Astrocyte (in vitro differentiated cells and primary cell): ENCODE results near the gene MYH7B. TPM values are rescaled to one million over a fixed set of nuclear protein-coding genes. Genes with fewer than 3 reads are reported as not detected.

Experiments
- DNase-seq: peaks from one replicate; pipeline ENCODE4 v3.0.0-alpha.2; 2010; ENCODE audit warnings: low read depth
- FAIRE-seq: peaks from 2 replicates; lab custom pipeline; 2011; peaks lifted over from hg19 to GRCh38; lab: Jason Lieb, UNC
- H2AFZ ChIP-seq: 2 replicates; pipeline ENCODE4 v1.6.0; 2012; ENCODE audit warnings: low read depth, low read length, inconsistent platforms
- H3K27ac ChIP-seq: 2 replicates; pipeline ENCODE4 v1.5.1; 2011; ENCODE audit warnings: low read depth, low read length, inconsistent platforms
- H3K27me3 ChIP-seq: 2 replicates; pipeline ENCODE4 v1.6.0; 2011; ENCODE audit warnings: low read length, inconsistent platforms; ENCODE audit not compliant: insufficient read depth
- H3K36me3 ChIP-seq: 2 replicates; pipeline ENCODE4 v1.5.1; 2011; ENCODE audit warnings: low read length, inconsistent platforms; ENCODE audit not compliant: insufficient read depth
- H3K4me1 ChIP-seq: 2 replicates; pipeline ENCODE4 v1.5.1; 2011; ENCODE audit warnings: low read length, inconsistent platforms; ENCODE audit not compliant: insufficient read depth
- H3K4me2 ChIP-seq: 2 replicates; pipeline ENCODE4 v1.6.0; 2012; ENCODE audit warnings: low read length, inconsistent platforms
- H3K4me3 ChIP-seq: 2 replicates; pipeline ENCODE4 v1.5.1; 2011; ENCODE audit warnings: low read depth, mild to moderate bottlenecking, low read length, inconsistent platforms; ENCODE audit not compliant: insufficient read depth
- H3K79me2 ChIP-seq: 2 replicates; pipeline ENCODE4 v1.6.0; 2012; ENCODE audit warnings: mild to moderate bottlenecking, low read length, inconsistent platforms; ENCODE audit not compliant: insufficient read depth
- H3K9ac ChIP-seq: 2 replicates; pipeline ENCODE4 v1.6.0; 2012; ENCODE audit warnings: mild to moderate bottlenecking, low read length, inconsistent platforms
- H3K9me3 ChIP-seq: 2 replicates; pipeline ENCODE4 v1.5.1; 2012; ENCODE audit warnings: low read depth, mild to moderate bottlenecking, low read length, inconsistent platforms; ENCODE audit not compliant: insufficient read depth
- H4K20me1 ChIP-seq: 2 replicates; pipeline ENCODE4 v1.6.0; 2012; ENCODE audit warnings: low read length, inconsistent platforms; ENCODE audit not compliant: insufficient read depth
- H3K27ac Mint-ChIP-seq: one replicate; pipeline ENCODE4 v1.8.0; 2021; ENCODE audit warnings: mild to moderate bottlenecking, mixed read lengths; ENCODE audit not compliant: unreplicated experiment
- H3K27me3 Mint-ChIP-seq: one replicate; pipeline ENCODE4 v1.8.0; 2021; ENCODE audit warnings: low read depth, mixed read lengths; ENCODE audit not compliant: unreplicated experiment
- H3K36me3 Mint-ChIP-seq: one replicate; pipeline ENCODE4 v1.8.0; 2021; ENCODE audit warnings: low read depth, mixed read lengths; ENCODE audit not compliant: unreplicated experiment
- H3K4me1 Mint-ChIP-seq: one replicate; pipeline ENCODE4 v1.8.0; 2021; ENCODE audit warnings: low read depth, mixed read lengths; ENCODE audit not compliant: unreplicated experiment
- H3K4me3 Mint-ChIP-seq: one replicate; pipeline ENCODE4 v1.8.0; 2021; ENCODE audit warnings: mild to moderate bottlenecking, moderate library complexity, mixed read lengths; ENCODE audit not compliant: unreplicated experiment
- H3K9me3 Mint-ChIP-seq: one replicate; pipeline ENCODE4 v1.8.0; 2021; ENCODE audit warnings: mild to moderate bottlenecking, mixed read lengths; ENCODE audit not compliant: unreplicated experiment
- CTCF ChIP-seq: IDR thresholded peaks from 2 replicates; pipeline ENCODE4 v1.5.1; 2011; ENCODE audit warnings: low read depth, mild to moderate bottlenecking, inconsistent platforms, low read length, moderate library complexity; ENCODE audit not compliant: insufficient read depth
- EZH2 ChIP-seq: IDR thresholded peaks from 2 replicates; pipeline ENCODE4 v1.6.1; 2012; ENCODE audit warnings: mild to moderate bottlenecking, low read length, inconsistent platforms; ENCODE audit not compliant: insufficient read depth
- total RNA-seq: library from RNA; stranded (reverse); gene quantifications from 2 replicates; pipeline ENCODE4 v1.2.1, GENCODE V29; 2021

MYH7B gene
- total RNA-seq, 1 donor from 2014 or later, result 0.11 TPM

- Histone ChIP-seq H3K4me3 (no peak overlapping the region), H3K36me3 (peaks cover 22% of the 10 kb centered on the region), H3K79me2 (peaks cover 3% of the 10 kb centered on the region), H4K20me1 (no peaks in the 10 kb centered on the region), H2AFZ (no peak overlapping the region), H3K9me3 (no peaks in the 10 kb centered on the region), H3K4me2 (no peak overlapping the region), H3K4me1 (peaks cover 15% of the 10 kb centered on the region), H3K27ac (peak overlapping the region; percentile 2), H3K9ac (no peak overlapping the region), H3K27me3 (no peaks in the 10 kb centered on the region)
- no peak overlapping the region for H3K4me3 Mint-ChIP-seq
- peaks cover 24% of the 10 kb centered on the region for H3K4me1 Mint-ChIP-seq
- TF ChIP-seq EZH2 (no peak), CTCF (no peak)
- DNase-seq (no peak), FAIRE-seq (no peak)
- H3K9me3 Mint-ChIP-seq, result no peaks in the 10 kb centered on the region
- peaks cover 4% of the 10 kb centered on the region for H3K36me3 Mint-ChIP-seq
- no peaks in the 10 kb centered on the region for H3K27me3 Mint-ChIP-seq
- peak overlapping the region; percentile 43 for H3K27ac Mint-ChIP-seq
Observed at GRCh38 chr20:34949120-34949519, 6.5 kb upstream of the MYH7B start.

GRCh38 chr20:34951252-34951651 is 4.4 kb upstream of the MYH7B start:
- no peak overlapping the region for H3K27ac Mint-ChIP-seq
- H3K27me3 Mint-ChIP-seq, result no peaks in the 10 kb centered on the region
- H3K27ac ChIP-seq, result no peak overlapping the region
- peaks cover 6% of the 10 kb centered on the region for H3K36me3 Mint-ChIP-seq
- H3K9me3 ChIP-seq, result no peaks in the 10 kb centered on the region
- peaks cover 11% of the 10 kb centered on the region for H3K79me2 ChIP-seq
- peaks cover 7% of the 10 kb centered on the region for H3K36me3 ChIP-seq
- no peak for FAIRE-seq
- no peaks in the 10 kb centered on the region for H4K20me1 ChIP-seq
- no peak overlapping the region for H3K4me3 Mint-ChIP-seq
- H3K4me3 ChIP-seq, result no peak overlapping the region
- DNase-seq, result no peak
- no peak overlapping the region for H3K4me2 ChIP-seq
- H3K27me3 ChIP-seq, result no peaks in the 10 kb centered on the region
- TF ChIP-seq CTCF, result no peak
- TF ChIP-seq EZH2, result no peak
- no peaks in the 10 kb centered on the region for H3K9me3 Mint-ChIP-seq
- no peak overlapping the region for H3K9ac ChIP-seq
- H2AFZ ChIP-seq, result no peak overlapping the region
- peaks cover 17% of the 10 kb centered on the region for H3K4me1 ChIP-seq
- peaks cover 27% of the 10 kb centered on the region for H3K4me1 Mint-ChIP-seq

GRCh38 chr20:34951652-34952051 is 4.0 kb upstream of the MYH7B start:
- H3K9me3 ChIP-seq, result no peaks in the 10 kb centered on the region
- Mint-ChIP-seq H3K27me3 (no peaks in the 10 kb centered on the region), H3K9me3 (peaks cover 4% of the 10 kb centered on the region), H3K36me3 (peaks cover 6% of the 10 kb centered on the region), H3K4me1 (peaks cover 25% of the 10 kb centered on the region), H3K27ac (no peak overlapping the region), H3K4me3 (no peak overlapping the region)
- TF ChIP-seq CTCF (no peak), EZH2 (no peak)
- H3K79me2 ChIP-seq, result peaks cover 11% of the 10 kb centered on the region
- peaks cover 17% of the 10 kb centered on the region for H3K4me1 ChIP-seq
- no peak overlapping the region for H3K9ac ChIP-seq
- H4K20me1 ChIP-seq, result no peaks in the 10 kb centered on the region
- no peak for FAIRE-seq
- H3K27ac ChIP-seq, result no peak overlapping the region
- no peak for DNase-seq
- no peak overlapping the region for H3K4me3 ChIP-seq
- no peak overlapping the region for H3K4me2 ChIP-seq
- no peaks in the 10 kb centered on the region for H3K27me3 ChIP-seq
- peaks cover 6% of the 10 kb centered on the region for H3K36me3 ChIP-seq
- H2AFZ ChIP-seq, result no peak overlapping the region
